DND-41 (cell line): ENCODE results near the gene ARL2BP.

Experiments
- ATAC-seq: fragments of 200-7000 bp; cut with Tn5 transposase; 3 replicates; pipeline ENCODE4 v1.9.1; 2021; ENCODE audit warnings: low read depth; ENCODE audit not compliant: insufficient read depth
- DNase-seq: peaks from one replicate; pipeline ENCODE4 v3.0.0-alpha.2; 2020
- H2AFZ ChIP-seq: 2 replicates; pipeline ENCODE4 v1.6.0; 2012; ENCODE audit warnings: low read depth, low read length
- H3K27ac ChIP-seq: 2 replicates; pipeline ENCODE4 v1.5.1; 2012; ENCODE audit warnings: low read length, inconsistent platforms
- H3K27me3 ChIP-seq: fragments of 200-600 bp; sonication (generic); 2 replicates; pipeline ENCODE4 v1.6.0; 2012; ENCODE audit warnings: low read length, mild to moderate bottlenecking, inconsistent platforms; ENCODE audit not compliant: insufficient read depth, poor library complexity
- H3K36me3 ChIP-seq: 2 replicates; pipeline ENCODE4 v1.5.1; 2012; ENCODE audit warnings: low read length, inconsistent platforms; ENCODE audit not compliant: insufficient read depth
- H3K4me1 ChIP-seq: 2 replicates; pipeline ENCODE4 v1.5.1; 2012; ENCODE audit warnings: mild to moderate bottlenecking, low read length; ENCODE audit not compliant: insufficient read depth
- H3K4me2 ChIP-seq: 2 replicates; pipeline ENCODE4 v1.6.0; 2012; ENCODE audit warnings: mild to moderate bottlenecking, moderate library complexity, low read length, inconsistent platforms; ENCODE audit not compliant: insufficient read depth
- H3K4me3 ChIP-seq, 2 experiments: fragments of 200-600 bp in 1 of 2; shearing (Covaris generic) in 1 of 2; 2 replicates each; pipeline ENCODE4 v1.5.1; 2012 to 2016; ENCODE audit warnings: inconsistent platforms in 2 of 2, low read length in 2 of 2, mild to moderate bottlenecking in 2 of 2, low read depth in 1 of 2, moderate library complexity in 1 of 2
- H3K79me2 ChIP-seq: 2 replicates; pipeline ENCODE4 v1.6.0; 2012; ENCODE audit warnings: low read length, inconsistent platforms; ENCODE audit not compliant: insufficient read depth
- H3K9ac ChIP-seq: 2 replicates; pipeline ENCODE4 v1.6.0; 2012; ENCODE audit warnings: low read depth, mild to moderate bottlenecking, inconsistent platforms, low read length, moderate library complexity
- H3K9me3 ChIP-seq: 2 replicates; pipeline ENCODE4 v1.5.1; 2012; ENCODE audit warnings: low read length, moderate library complexity, mild to moderate bottlenecking, inconsistent platforms; ENCODE audit not compliant: insufficient read depth, severe bottlenecking
- H4K20me1 ChIP-seq: 2 replicates; pipeline ENCODE4 v1.6.0; 2012; ENCODE audit warnings: low read length; ENCODE audit not compliant: insufficient read depth
- EZH2 ChIP-seq: IDR thresholded peaks from 3 replicates; pipeline ENCODE4 v1.6.1; 2012; ENCODE audit warnings: borderline replicate concordance, low read depth, mild to moderate bottlenecking, moderate library complexity, low read length, inconsistent platforms; ENCODE audit not compliant: severe bottlenecking
- TF ChIP-seq, protein P1 (sequence below): IDR thresholded peaks from 2 replicates; pipeline ENCODE4 v1.5.1; 2012; ENCODE audit warnings: borderline replicate concordance, low read length, moderate library complexity, mild to moderate bottlenecking; ENCODE audit not compliant: poor library complexity, severe bottlenecking; ENCODE audit errors: extremely low read depth

Gene ARL2BP

DNA sequence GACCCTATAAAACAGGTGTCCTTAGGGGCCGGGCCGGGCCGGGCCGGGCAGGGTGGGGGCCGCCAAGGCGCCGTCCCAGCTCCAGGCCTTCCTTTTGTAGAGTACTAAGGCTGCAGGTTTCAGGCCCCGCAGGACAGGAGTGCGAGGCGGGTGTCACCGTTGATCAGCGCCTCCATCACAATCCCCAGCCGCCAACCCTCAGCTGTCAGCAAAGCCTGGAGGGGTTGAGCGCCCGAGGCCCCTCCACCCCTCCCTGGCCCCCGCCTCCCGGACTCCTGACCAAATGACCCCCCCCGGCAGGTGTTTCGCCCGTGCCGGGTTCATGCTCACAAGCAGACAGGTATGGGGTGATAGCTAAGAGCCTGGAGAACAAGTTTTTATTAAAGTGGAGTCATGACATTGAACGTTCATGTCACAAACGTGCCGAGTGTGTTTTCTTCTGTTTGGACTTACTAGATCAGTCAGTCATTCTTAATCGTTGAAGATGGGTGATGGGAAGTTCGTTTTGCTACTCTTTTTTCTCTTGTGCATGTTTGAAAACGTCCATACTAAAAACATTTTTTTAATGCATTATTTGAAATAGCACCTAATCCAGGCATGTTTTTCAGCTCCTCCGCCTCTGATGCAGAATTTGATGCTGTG, 534 bp downstream of the ARL2BP start:
- peak; percentile 27 for ATAC-seq
- Histone ChIP-seq H3K4me1 (peaks cover 19% of the 10 kb centered on the region), H3K4me3 (peak overlapping the region; percentile 84 to 87), H3K9ac (peak overlapping the region; percentile 76), H2AFZ (peak overlapping the region; percentile 84), H3K36me3 (peaks cover 13% of the 10 kb centered on the region), H3K27me3 (no peaks in the 10 kb centered on the region), H3K27ac (peak overlapping the region; percentile 62), H3K4me2 (peak overlapping the region; percentile 74), H3K79me2 (no peaks in the 10 kb centered on the region), H3K9me3 (no peaks in the 10 kb centered on the region), H4K20me1 (no peaks in the 10 kb centered on the region)
- no peak for DNase-seq
- TF ChIP-seq, protein P1, sequence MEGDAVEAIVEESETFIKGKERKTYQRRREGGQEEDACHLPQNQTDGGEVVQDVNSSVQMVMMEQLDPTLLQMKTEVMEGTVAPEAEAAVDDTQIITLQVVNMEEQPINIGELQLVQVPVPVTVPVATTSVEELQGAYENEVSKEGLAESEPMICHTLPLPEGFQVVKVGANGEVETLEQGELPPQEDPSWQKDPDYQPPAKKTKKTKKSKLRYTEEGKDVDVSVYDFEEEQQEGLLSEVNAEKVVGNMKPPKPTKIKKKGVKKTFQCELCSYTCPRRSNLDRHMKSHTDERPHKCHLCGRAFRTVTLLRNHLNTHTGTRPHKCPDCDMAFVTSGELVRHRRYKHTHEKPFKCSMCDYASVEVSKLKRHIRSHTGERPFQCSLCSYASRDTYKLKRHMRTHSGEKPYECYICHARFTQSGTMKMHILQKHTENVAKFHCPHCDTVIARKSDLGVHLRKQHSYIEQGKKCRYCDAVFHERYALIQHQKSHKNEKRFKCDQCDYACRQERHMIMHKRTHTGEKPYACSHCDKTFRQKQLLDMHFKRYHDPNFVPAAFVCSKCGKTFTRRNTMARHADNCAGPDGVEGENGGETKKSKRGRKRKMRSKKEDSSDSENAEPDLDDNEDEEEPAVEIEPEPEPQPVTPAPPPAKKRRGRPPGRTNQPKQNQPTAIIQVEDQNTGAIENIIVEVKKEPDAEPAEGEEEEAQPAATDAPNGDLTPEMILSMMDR, result no peak
- TF ChIP-seq EZH2, result no peak

DNA sequence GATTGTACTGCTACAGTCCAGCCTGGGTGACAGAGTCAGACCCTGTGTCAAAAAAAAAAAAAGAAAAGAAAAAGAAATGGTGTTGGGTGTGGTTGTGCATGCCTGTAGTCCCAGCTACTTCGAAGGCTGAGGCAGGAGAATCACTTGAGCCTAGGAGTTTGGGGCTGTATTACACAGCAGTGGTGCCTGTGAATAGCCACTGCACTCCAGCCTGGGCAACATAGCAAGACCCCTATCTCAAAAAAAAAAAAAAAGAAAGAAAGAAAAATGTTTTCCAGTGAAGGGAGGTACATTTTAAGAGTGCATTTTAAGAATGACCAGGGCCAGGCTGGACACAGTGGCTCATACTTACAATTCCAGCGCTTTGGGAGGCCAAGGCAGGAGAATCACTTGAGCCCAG, 6.3 kb downstream of the ARL2BP start:
- no peaks in the 10 kb centered on the region for H4K20me1 ChIP-seq
- no peak overlapping the region for H2AFZ ChIP-seq
- peaks cover 7% of the 10 kb centered on the region for H3K9me3 ChIP-seq
- no peak for TF ChIP-seq EZH2
- TF ChIP-seq, protein P1, result no peak
- no peak overlapping the region for H3K9ac ChIP-seq
- no peak overlapping the region for H3K4me3 ChIP-seq
- no peaks in the 10 kb centered on the region for H3K79me2 ChIP-seq
- ATAC-seq (no peak), DNase-seq (no peak)
- no peaks in the 10 kb centered on the region for H3K27me3 ChIP-seq
- no peak overlapping the region for H3K27ac ChIP-seq
- H3K4me2 ChIP-seq, result no peak overlapping the region
- H3K36me3 ChIP-seq, result peaks cover 39% of the 10 kb centered on the region
- no peaks in the 10 kb centered on the region; the same call in 1 of the 2 replicates for H3K4me1 ChIP-seq

- Histone ChIP-seq H3K79me2 (no peaks in the 10 kb centered on the region), H3K36me3 (peaks cover 39% of the 10 kb centered on the region), H3K4me2 (no peak overlapping the region), H2AFZ (no peak overlapping the region), H3K27ac (no peak overlapping the region), H3K9ac (no peak overlapping the region), H3K27me3 (no peaks in the 10 kb centered on the region), H3K4me1 (no peaks in the 10 kb centered on the region), H3K4me3 (no peak overlapping the region), H3K9me3 (peaks cover 7% of the 10 kb centered on the region), H4K20me1 (no peaks in the 10 kb centered on the region)
- ATAC-seq, result no peak
- DNase-seq, result peak; percentile 20
- TF ChIP-seq, protein P1, result no peak
- TF ChIP-seq EZH2, result no peak
Observed at GRCh38 chr16:57252148-57252721, 7.2 kb downstream of the ARL2BP start.
